Stimulated activated CD8-positive, alpha-beta memory T cell treated with anti-CD3 and anti-CD28 coated beads, Interleukin-15, amount 100 ng/mL, for 4 hours (primary cell): ENCODE results near the gene CALR3.
"Not testable (repeated sequence)": the region's sequence is repeated elsewhere in the genome, so short reads cannot be mapped to it uniquely, and the experiment has no call there.

ENCODE experiments used
- DNase-seq, 2 donors: peaks; one replicate each; pipeline ENCODE4 v3.0.0-alpha.2; 2020; ENCODE audit warnings: low read depth in 2 of 2

CALR3 gene

GRCh38 chr19:16497042-16497441 lies 1.1 kb upstream of the CALR3 start:
- no peak for DNase-seq

- DNase-seq: no peak
These were observed 631 bp upstream of the CALR3 start for GRCh38 chr19:16496613-16496983.

- DNase-seq: not testable (repeated sequence)
These were observed 9.5 kb downstream of the CALR3 start for GRCh38 chr19:16486476-16486875.

- DNase-seq: no peak
These were observed 13.2 kb downstream of the CALR3 start for GRCh38 chr19:16482745-16483144.

GRCh38 chr19:16477311-16477710 lies 18.7 kb downstream of the CALR3 start:
- no peak for DNase-seq

GRCh38 chr19:16476401-16476800 lies 19.6 kb downstream of the CALR3 start:
- DNase-seq: no peak

- DNase-seq: no peak
These were observed 22.0 kb downstream of the CALR3 start for GRCh38 chr19:16473875-16474392.

GRCh38 chr19:16472992-16473391 lies 23.0 kb downstream of the CALR3 start:
- no peak for DNase-seq

GRCh38 chr19:16472559-16472899 lies 23.4 kb downstream of the CALR3 start:
- not testable (repeated sequence) for DNase-seq

- no peak for DNase-seq
These were observed 24.8 kb downstream of the CALR3 start for GRCh38 chr19:16470911-16471811.

GRCh38 chr19:16470541-16470910 lies 25.4 kb downstream of the CALR3 start:
- DNase-seq: no peak

- DNase-seq: no peak
These were observed 28.4 kb downstream of the CALR3 start for GRCh38 chr19:16467581-16467980.

GRCh38 chr19:16466802-16467427 lies 29.1 kb downstream of the CALR3 start:
- not testable (repeated sequence) for DNase-seq

GRCh38 chr19:16465239-16465638 lies 30.7 kb downstream of the CALR3 start:
- no peak for DNase-seq

GRCh38 chr19:16463991-16464575 lies 31.9 kb downstream of the CALR3 start:
- no peak for DNase-seq

- no peak for DNase-seq
These were observed 32.5 kb downstream of the CALR3 start for GRCh38 chr19:16463341-16463990.

GRCh38 chr19:16462757-16463250 lies 33.2 kb downstream of the CALR3 start:
- DNase-seq: no peak

- DNase-seq: no peak
These were observed 34.3 kb downstream of the CALR3 start for GRCh38 chr19:16461630-16462051.

GRCh38 chr19:16460454-16460853 lies 35.5 kb downstream of the CALR3 start:
- no peak for DNase-seq

GRCh38 chr19:16459680-16460079 lies 36.3 kb downstream of the CALR3 start:
- no peak for DNase-seq

- no peak for DNase-seq
These were observed 37.3 kb downstream of the CALR3 start for GRCh38 chr19:16458391-16459341.
